ENCODE results near the gene B3GAT2.

The B3GAT2 gene

DNA sequence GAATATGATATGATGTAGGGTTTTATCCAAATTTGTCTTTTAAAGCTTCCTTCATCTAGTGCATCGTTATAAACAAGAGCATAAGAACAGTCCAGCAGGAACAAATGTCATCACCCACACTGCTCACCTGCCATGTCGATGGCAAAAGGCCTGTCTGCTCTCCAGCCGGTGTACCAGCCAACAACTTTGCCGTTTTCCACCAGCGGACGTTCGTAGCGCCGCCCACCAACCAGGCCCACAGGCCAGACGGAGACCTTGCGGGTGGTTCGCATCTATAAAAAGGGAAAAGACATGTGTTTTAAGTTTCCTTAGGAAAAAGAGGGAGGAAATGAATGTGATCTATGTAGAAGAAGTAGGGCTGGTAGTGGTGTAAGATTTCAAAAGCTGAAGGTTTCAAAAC is 62.9 kb downstream of the B3GAT2 start:
- no peak for DNase-seq

DNA sequence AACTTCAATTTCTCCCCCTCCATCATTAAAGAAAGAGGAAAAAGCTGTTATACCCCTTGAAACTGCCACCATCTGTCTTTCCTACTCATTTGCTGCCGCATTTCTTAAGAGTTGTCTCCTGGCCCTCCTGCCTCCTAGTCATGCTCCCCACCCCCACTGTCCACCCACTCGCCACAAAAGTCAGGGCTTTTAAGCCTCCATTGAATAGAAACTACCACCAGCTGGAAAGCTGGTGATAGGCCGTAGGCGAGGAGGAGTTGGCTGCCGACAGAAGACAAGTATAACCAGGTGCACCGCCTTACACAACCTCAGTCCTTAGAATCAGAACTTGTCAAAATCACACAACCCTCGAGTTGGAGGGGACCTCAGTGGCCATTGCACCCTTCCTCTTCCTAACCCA is 67.6 kb downstream of the B3GAT2 start:
- DNase-seq: no peak

DNA sequence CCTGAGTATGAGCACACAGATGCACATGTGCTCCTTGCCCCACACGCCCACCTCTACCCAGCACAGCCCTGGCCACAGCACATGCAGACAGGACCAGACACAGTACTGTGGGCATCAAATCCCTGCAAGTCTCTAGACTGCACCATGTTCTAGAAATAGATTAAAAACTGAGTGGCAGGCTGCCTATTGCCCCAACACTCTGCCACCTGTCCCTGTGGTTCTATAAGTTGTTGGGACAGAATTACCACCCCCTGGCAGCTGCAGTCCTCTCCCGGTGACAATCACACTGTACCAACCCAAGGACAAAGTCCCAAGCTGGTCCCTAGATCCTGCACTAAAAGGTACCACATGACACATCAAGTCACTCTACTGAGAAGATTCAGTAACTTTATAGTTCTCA is 70.2 kb downstream of the B3GAT2 start:
- no peak for DNase-seq

DNA sequence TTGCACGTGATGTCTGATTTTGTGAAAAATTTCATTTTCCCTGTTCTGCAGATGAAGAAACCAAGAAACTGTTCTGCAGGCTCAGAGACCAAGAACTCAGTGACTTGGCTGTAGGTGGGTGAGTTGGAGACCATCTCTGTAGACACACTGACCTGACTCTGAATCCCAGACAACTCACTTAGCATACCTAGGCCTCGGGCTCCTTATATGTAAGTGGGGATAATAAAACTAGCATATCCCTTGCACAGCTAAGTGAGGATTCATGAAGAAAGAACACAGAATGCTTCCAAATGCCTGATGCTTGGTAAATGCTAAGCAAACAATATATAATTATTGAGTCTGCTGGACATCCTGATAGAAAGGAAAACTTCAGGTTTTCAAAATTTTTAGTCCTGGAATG is 70.8 kb downstream of the B3GAT2 start:
- no peak for DNase-seq

DNA sequence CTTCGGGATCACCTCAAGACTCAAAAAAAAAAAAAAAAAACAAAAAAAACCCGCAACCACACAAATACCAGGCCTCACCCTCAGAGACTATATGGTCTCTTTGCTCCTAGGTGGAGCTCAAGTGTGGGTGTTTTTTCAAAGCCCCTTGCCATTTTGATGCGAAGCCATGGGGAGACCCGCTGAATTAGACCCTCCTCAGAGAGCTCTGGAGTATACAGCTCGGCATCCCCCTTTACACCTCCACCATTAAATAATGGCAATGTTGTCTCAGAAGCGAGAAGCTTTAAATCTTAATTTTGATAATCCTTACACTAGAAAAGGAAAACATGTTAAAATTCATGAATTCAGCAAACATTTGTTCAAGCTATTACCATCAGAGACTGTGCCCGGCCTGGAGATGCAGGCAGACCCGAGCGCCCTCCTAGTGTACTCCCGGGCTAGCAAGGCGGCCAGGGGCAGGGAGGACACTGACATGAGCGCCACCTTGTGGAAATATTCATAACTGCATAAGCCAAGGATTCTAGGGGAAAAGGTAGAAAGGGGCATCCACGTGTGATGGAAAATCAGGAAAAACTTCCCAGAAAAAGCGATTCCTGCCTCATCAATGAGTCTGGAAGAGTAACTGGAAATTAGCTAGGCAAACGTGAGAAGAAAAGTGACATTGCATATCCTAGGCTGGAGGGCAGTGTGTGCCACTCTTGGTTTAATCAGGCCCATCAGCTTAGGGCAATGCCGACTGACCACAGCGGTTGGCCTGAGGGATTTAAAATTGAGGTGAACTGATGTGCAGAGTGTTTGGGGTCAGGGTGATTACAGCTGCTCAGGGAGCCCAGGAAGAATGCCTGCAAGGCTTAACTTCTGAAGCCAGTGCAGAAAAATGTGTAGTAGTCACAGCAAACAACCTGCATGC is 72.5 kb downstream of the B3GAT2 start:
- DNase-seq: peak; percentile 44 to 63

DNA sequence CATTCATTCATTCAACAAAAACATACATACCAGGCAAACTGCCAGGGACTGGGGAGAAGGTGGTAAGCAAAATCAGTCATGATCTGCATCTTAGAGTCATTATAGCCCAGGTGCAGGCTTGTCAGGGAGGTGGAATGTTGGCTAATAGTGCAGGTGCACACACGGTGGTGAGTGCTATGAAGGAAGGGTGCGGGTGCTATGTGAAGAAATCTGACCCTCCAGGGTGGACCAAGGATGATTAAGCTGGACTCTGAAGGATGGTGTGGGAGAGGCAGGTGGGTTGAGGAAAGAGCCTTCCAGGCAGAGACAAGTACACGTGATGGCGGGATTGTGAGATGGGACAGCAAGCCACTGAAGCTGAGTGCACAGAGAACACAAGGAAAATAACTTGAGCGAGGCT is 77.4 kb downstream of the B3GAT2 start:
- DNase-seq: no peak

DNA sequence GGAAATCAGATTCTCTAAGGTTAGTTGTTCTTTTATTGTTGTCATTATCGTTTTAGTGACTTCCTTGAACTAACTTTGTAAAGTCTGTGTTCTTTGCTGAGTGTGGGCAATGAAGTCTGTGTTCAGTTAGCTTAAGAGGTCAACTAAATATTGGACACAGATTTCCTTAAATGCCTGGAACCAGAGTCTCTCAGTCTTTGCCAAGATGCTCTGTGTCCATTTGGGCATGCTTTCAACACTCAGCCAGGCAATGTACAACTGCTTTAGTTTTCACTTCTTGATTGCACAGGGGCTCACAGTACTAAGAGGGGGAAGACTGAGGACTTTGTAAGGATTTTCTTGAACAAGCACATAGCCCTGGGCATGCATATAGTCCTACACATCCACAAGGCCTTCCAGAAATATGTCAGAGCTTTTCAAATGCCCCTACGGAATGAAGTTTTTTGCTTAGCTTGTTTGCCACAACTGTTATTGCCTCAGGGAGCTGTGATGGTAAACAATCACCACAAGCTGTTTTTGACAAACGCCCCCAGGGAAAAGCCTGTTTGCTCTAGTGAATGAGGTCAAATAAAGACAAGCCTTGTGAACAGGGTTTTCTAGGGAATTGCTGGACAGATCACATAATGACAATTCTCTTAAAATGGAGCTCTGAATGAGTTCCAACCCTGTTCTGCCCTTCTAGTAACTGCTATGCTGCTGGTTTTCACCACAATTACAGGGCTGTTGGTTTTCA is 82.5 kb downstream of the B3GAT2 start:
- no peak for DNase-seq

DNA sequence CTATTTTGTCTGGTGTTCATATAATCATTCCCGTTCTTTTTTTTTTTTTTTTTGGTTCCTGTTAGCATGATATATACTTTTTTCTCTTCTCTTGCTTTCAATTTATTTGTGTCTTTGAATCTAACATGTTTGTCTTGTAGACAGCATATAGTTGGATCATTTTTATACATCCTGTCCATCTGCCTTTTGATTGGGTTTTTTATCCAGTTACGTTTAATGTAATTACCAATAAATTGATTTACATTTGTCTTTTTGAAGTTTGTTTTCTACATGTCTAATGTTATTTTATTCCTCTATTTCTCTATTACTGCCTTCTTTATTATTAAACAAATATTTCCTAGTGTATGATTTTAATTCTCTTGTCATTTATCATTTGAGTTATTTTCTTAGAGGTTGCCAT is 84.4 kb downstream of the B3GAT2 start:
- no peak for DNase-seq

DNA sequence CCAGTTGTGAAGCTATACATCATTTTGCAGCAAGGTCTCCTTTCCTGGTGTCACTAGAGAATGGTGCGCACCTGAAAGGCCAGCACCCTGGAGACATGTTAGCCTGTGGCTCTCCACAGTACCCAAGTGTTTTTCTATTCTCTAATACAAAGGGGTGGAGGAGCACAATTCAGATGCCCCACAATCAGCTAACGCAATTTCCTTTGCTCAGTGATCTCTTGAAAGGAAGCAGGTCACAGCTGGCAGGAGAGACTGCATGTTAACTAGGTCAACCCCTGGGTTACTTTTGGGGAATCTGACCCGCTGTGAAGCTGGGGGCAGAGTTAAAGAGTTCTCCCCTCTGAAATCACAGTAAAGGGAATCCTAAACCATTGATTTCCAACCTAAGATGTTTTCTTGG is 92.5 kb downstream of the B3GAT2 start:
- peak in 1 of 2 donors; percentile 8 for DNase-seq

DNA sequence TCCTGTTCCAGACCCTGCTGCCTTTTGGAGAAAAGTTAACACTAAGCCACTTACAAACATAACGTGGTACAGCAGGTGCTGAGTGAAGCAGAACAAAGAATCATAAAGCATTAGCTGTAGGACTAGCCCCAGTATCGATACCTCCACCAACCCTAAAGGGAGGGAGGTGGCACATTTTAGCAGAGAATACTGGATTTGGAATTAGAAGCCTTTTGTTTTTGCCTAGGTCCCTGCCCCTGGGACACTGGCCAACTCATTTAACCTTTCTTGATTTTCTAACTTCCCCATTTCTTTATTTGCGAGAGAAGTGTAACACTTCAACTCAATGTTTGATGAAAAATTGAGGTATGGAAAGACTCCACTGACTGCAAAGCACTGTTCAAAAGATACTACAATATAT is 93.5 kb downstream of the B3GAT2 start:
- no peak for DNase-seq

DNA sequence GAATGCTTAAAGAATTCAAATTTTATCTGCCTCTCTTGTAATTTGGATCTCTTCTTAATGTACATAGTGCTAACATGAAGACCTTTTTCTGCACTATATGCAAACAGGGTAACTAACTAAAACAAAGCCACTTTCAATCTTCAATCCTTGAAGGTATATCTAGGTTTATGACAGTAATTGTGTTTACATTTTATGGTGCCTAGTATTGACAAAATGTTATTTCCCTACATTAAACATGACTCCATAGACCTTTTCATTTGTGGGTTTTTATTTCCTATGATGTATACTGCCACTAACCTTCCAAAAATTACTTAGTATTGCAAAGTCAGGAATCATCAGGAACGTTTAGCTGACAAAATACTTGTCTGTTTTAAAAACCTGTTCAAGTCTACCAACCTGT is 95.9 kb downstream of the B3GAT2 start:
- DNase-seq: no peak

DNA sequence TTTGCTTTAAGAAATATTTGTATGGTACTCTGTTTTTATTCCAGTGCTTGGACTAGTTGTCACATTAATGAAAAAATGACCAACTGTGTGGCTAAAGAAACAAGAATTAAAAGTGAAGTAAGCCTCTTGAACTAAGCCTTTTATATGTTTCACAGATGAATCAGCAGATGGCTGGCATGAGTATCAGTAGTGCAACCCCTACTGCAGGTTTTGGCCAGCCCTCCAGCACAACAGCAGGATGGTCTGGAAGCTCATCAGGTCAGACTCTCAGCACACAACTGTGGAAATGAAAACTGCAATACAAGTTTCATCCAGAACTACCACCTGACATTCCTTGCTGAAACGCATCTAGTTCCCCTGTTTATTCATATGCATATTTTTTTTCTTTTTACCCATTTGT is 96.8 kb downstream of the B3GAT2 start:
- no peak for DNase-seq

DNA sequence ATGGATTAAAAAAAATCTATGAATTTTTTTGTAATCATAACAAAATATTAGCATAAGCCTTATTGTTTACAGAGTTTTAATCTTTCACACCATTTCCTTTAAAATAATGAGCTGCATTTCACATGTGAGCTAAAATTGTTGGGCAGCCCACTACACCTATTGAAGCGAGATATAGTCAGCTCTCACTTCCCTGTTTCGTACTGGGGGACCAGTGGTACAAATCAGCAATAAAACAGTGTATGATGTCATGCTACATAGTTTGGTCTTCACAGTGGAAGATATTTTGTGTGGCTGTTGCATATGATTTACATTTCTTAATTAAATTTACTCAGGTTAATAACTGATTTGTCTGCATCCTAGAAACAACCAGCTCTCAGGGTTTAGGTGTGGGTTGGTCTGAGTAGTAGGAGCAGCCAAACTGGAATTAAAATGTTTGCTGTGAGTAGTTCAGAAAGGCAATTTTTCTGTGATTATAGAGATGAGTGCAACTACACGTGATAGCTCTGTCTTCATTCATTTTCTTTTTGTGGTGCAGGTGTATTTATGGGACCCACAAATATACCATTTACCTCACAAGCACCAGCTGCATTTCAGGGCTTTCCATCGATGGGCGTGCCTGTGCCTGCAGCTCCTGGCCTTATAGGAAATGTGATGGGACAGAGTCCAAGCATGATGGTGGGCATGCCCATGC is 99.3 kb downstream of the B3GAT2 start:
- no peak for DNase-seq

DNA sequence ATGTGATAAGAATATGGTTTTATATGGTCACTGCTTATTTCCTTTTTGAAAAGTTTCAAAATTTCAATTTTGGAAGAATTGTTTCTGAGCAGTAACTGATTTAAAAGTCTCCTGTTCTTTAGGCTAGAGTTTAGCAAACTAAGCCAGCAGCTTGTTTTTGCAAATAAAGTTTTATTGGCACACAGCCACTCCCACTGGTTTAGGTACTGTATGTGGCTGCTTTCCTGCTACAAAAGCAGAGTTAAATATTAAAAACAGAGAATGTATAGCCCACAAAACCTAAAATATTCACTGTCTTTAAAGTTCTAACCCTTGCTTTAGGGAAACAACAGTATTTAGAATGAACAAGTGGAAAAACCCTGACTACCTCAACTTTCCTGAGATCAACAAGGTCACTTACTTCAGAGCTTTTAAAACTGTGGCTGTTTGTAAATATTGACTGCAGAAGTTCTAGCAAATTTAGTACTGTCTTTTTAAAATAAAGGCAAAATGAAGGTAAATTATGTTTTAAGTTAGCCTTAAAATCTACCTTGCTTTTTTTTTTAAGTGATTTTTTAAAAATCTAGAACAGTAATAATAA is 104.1 kb downstream of the B3GAT2 start:
- DNase-seq: no peak

DNA sequence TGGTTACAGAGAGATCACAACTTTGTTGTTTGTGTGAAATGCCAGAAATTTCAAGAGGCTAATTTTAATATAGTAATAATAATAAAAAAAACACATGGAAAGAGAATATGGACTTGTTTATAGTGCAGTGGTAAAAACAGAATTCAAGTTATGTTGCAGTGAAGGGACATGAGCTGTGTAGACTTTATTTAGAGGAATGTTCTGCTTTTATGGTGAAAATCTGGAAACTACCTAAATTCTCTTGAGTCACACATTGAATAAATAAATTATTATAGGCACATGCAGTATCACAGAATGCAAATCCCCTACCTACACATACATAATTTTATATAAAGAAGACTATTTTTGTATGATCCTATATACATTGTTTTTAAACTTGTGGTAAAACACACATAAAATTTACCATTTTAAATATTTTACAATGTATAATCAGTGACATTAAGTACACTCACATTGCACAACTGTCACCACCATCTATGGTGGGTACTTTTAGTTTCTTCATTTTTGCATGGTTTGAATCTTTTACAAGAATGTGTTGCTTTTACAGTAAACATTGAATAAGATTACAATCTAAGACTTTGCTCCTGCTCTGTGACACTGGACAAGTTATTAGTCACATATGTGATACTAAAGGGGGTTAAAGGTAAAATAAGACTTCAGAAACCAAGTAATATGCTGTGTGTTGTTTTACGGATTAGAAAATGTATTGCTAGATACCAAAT is 107.4 kb downstream of the B3GAT2 start:
- DNase-seq: no peak

DNA sequence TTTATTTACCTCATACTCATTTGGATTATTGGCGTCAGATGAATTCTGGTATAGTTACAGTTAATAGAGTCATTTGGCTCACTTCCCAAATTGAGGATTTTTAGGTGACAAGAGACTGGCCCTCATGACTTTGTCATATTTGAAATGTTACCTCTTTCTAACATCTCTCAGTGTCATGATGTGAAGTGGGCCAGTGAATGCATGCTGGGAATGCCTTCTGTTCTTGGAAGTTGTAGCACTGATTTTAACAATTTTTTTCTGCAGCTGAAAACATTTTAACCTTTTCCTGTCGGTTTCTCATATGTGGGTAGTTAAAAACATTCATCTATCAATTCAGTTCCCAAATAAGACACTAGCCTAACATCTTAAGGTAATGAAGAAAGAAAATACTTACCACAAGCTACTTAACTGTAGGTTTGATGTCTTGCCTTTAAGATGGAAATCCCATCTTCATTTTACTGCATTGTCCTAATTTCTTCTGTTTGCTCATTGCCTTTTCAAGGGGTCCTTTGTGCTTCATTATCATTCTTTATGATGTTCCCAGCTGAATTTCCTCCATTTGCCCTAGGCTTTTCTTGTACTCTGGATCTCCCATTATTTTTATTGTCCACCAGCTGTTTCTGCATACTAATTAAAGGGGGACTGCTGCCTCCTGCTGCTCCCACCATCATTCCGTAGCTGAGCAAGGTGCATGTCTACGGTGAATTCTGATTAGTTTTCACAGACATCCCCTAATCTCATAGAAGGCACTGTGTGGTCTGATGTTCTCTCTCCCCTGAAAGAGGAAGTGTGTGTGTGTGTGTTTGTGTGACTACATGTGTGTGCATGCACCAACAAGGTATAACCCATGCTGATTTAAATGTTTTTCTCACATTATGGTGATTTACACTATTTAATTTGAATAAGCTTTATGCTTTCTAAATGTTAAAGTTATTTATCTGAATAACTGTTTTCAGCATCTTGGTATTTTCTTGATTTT is 109.5 kb downstream of the B3GAT2 start:
- no peak for DNase-seq

DNA sequence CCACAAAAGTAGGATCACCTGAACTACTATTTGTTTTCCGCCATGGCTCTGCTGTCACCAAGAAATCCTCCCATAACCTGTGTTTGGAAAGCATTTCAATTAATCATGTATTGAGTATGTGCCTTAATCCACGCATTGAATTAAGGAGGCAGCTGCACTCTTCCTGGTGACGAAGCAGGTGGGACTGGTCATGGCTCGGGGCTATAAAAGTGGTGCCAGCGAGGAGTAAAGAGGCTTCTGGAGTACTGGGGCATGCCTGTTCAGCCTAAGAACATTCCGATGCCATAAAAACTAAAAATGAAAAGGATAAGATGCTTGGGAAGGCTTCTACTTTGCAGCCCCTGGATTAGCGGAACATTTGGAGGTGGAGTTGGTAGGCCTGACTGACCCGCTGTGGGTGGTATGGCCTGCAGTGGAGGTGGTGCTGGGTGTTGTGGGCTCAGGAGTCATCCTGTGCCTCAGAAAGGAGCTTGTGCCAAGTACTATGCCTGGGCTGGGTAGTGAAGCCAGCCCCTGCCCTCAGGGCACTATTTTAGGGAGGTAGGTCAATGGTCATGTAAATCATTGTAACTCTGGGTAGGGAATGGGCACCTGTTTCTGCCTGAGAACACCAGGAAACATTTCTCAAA is 110.5 kb downstream of the B3GAT2 start:
- DNase-seq: no peak

DNA sequence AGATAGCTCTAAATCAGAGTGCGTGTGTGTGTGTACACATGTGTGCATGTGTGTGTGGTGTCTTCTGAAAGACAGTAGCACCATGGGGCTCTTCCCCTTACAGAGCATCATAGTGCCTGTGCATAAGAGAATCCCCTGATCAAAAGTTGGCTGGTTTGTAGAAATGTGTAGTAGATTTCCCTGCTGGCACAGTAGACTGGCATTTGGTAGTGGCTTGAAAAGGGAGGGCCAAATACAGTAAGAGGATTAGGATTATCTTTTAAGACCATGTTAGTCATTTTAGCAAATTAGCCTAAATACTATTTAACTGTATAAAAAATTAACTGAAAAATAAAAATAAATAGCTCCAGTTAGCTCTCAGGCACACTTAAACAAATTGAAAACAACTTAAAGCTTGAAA is 112.6 kb downstream of the B3GAT2 start:
- no peak for DNase-seq

DNA sequence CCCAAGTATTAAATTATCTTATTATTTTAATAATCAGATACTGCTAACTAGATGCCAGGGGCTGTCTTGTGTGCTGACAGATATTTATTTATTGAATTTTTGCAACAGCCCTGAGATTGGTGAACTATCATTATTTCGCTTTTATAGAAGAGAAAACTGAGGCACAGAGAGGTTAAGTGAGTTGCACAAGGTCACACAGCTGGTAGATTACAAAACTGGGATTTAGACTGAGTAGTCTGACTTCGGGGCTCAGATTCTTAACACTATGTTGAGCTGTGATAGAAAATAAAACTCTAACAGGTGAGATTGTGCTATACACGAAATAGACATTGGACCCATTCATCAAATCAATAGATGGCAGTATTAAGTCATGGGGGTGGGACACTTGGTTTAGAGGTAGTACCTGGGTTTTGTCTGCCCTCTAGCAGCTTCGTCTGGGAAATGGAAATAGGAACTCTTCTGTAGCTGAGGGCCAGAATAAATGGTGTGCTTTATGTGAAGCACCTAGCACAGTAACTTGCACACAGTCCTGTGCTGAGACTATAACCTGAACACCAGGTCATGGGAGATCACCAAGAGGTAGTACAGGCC is 113.4 kb downstream of the B3GAT2 start:
- DNase-seq: no peak

DNA sequence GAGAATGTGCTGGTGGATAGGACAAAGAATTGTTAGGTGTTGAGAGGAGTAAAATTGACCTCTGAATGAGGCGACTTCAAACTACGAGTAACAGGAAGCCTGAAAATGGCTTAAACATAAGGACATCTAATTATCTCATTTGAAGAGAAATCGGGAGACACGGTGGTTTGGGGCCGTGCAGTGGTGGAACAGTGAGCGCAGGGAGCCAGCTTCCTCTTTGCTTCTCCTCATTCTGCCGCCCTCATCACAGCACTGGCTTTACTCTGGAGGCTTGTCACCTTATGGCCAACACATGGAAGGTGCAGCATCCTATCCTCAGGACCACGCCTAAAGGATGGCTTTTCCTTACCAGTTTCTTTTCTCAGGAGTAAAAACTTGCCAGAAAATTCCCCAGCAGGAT is 114.3 kb downstream of the B3GAT2 start:
- no peak for DNase-seq

DNA sequence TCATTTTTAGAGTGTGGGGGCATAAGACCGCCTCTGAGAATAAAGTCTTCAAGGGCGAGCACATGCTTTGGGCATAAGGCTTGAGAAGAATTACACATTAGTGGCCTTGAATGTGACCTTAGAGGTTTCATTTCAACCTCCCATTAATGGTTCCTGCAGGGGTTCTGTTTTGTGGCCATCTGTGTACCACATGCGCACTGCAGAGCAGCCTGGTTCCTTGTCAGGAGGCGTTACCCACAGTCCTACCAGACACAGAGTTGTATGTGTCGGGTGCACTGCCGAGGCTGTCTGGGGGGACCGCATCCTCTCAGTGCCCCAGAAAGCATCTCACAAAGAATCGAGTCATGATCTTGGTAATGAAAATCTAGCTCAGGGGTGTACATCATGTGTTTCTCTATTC is 115.7 kb downstream of the B3GAT2 start:
- no peak for DNase-seq
